ENCODE measurements around the gene KIF1A.

DNA sequence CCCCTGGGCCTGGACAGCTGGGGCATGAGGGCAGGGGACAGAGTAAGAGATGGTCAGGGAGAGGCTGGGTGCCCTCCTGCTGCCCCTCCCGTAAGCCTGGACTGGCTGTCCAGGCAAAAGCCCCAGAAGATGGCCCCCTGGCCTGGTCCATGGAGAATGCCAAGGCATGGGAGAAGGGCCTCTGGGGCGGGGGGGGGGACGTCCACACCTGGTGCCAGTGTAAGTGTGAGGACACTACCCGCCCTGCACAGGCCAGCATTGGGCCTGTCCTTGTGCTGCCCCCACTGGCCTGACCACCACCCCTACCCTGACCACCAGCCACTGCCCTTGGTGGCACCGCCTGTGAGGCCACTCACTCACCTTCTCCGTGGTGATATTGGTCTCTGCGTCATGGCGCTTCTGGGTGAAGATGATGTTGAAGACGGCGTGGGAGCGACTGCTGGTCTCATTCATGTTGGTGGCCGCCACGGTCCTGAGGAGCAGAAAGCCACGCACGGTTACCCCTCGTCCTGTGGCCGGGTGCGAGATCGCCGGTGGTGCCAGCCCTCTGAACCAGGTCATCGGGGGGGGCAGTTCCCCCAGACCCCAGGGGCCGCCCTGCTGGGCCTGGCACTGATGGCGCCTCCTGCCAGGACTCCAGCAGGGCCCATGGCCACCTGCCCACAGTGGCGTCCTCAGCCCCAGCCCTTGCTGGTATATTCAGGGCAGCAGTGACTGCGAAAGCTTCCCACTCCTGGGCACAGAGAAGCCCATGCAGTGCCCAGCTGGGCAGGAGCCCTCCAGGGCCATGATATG lies 35.2 kb downstream of the KIF1A start:
- TF ChIP-seq, protein P1, sequence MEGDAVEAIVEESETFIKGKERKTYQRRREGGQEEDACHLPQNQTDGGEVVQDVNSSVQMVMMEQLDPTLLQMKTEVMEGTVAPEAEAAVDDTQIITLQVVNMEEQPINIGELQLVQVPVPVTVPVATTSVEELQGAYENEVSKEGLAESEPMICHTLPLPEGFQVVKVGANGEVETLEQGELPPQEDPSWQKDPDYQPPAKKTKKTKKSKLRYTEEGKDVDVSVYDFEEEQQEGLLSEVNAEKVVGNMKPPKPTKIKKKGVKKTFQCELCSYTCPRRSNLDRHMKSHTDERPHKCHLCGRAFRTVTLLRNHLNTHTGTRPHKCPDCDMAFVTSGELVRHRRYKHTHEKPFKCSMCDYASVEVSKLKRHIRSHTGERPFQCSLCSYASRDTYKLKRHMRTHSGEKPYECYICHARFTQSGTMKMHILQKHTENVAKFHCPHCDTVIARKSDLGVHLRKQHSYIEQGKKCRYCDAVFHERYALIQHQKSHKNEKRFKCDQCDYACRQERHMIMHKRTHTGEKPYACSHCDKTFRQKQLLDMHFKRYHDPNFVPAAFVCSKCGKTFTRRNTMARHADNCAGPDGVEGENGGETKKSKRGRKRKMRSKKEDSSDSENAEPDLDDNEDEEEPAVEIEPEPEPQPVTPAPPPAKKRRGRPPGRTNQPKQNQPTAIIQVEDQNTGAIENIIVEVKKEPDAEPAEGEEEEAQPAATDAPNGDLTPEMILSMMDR (optimal IDR thresholded peaks at IDR 0.05 in 1 of 3, IDR thresholded peaks at IDR 0.05 in 1 of 3, conservative IDR thresholded peaks at IDR 0.05 in 1 of 3; ENCODE audit: extremely low read depth in 1 of 3, insufficient read depth in 2 of 3, low read length in 3 of 3): no peak
- TF ChIP-seq EZH2 (IDR thresholded peaks at IDR 0.05; ENCODE audit: low read length): no peak
